MCF 10A (cell line): Measurements from ENCODE around the gene OR13J1. TPM values are rescaled to one million over a fixed set of nuclear protein-coding genes. Genes with fewer than 3 reads are reported as not detected.

Experiments used
- BruUV-seq: library from RNA; stranded (reverse); fragments of 400-500 nt; replicated peaks from 2 replicates; lab custom pipeline; 2021; lab: Mats Ljungman, UMichigan
- CTCF ChIA-PET: fragments of 300-600 bp; sonication (Branson Sonifier 250); formaldehyde crosslinking; extraction: SDS; loops from one replicate; lab custom pipeline; 2021; ENCODE audit warnings: antibody characterized with exemption, inconsistent platforms; lab: Yijun Ruan, JAX
- POLR2A ChIA-PET: fragments of 300-600, 350-650 bp; sonication (Branson Sonifier 250); formaldehyde crosslinking; extraction: SDS; loops from one replicate; lab custom pipeline; 2020; ENCODE audit warnings: antibody characterized with exemption, inconsistent platforms; lab: Yijun Ruan, JAX
- DNase-seq: peaks from one replicate; pipeline ENCODE4 v3.0.0-alpha.2; 2018; ENCODE audit not compliant: unreplicated experiment
- H3K27ac Mint-ChIP-seq: one replicate; pipeline ENCODE4 v1.8.0; 2022; ENCODE audit warnings: mild to moderate bottlenecking, low read depth, mixed read lengths; ENCODE audit not compliant: unreplicated experiment
- H3K27me3 Mint-ChIP-seq: one replicate; pipeline ENCODE4 v1.8.0; 2022; ENCODE audit warnings: mixed read lengths; ENCODE audit not compliant: insufficient read depth, unreplicated experiment
- H3K36me3 Mint-ChIP-seq: one replicate; pipeline ENCODE4 v1.8.0; 2022; ENCODE audit warnings: mild to moderate bottlenecking, moderate library complexity, mixed read lengths; ENCODE audit not compliant: insufficient read depth, unreplicated experiment
- H3K4me1 Mint-ChIP-seq: one replicate; pipeline ENCODE4 v1.8.0; 2022; ENCODE audit warnings: mixed read lengths; ENCODE audit not compliant: insufficient read depth, unreplicated experiment
- H3K4me3 Mint-ChIP-seq: one replicate; pipeline ENCODE4 v1.8.0; 2022; ENCODE audit warnings: mild to moderate bottlenecking, moderate library complexity, mixed read lengths; ENCODE audit not compliant: unreplicated experiment
- H3K9me3 Mint-ChIP-seq: one replicate; pipeline ENCODE4 v1.8.0; 2022; ENCODE audit warnings: mixed read lengths; ENCODE audit not compliant: unreplicated experiment
- CTCF ChIP-seq: fragments of 200-600 bp; IDR thresholded peaks from one replicate; pipeline ENCODE4 v1.8.0; 2022; ENCODE audit warnings: antibody characterized with exemption, mild to moderate bottlenecking; ENCODE audit not compliant: unreplicated experiment
- intact Hi-C: fragments of 100-400 bp; cut with micrococcal nuclease; formaldehyde crosslinking; loops from 2 replicates; pipeline ENCODE4 v1.14.1; 2022
- total RNA-seq: library from RNA; stranded (reverse); gene quantifications from 2 replicates; pipeline ENCODE4 v1.2.3, GENCODE V29; 2022

Gene OR13J1
- total RNA-seq, 1 experiment from 2014 or later: not detected

GRCh38 chr9:35858458-35858857, 11.7 kb downstream of the OR13J1 start:
- peaks cover 47% of the 10 kb centered on the region for H3K27me3 Mint-ChIP-seq
- H3K9me3 Mint-ChIP-seq: no peaks in the 10 kb centered on the region
- TF ChIP-seq CTCF: no peak
- CTCF ChIA-PET: interaction anchor here (0.5 to 1.2 kb wide), 6 partner anchors 13 to 53 kb away, joined by 3 to 5 read pairs (median 4); no protein-coding TSS in a partner anchor
- BruUV-seq: no TSS peak
- H3K27ac Mint-ChIP-seq: no peak overlapping the region
- no peaks in the 10 kb centered on the region for H3K4me1 Mint-ChIP-seq
- H3K4me3 Mint-ChIP-seq: no peak overlapping the region
- intact Hi-C loops: no loop called here
- POLR2A ChIA-PET: interaction anchor here (0.6 to 1.5 kb wide), 3 partner anchors 22 to 242 kb away, joined by 3 read pairs; no protein-coding TSS in a partner anchor
- DNase-seq: no peak
- H3K36me3 Mint-ChIP-seq: peaks cover 4% of the 10 kb centered on the region

GRCh38 chr9:35856882-35857281, 13.3 kb downstream of the OR13J1 start:
- ChIA-PET CTCF (interaction anchor here (0.6 to 1.4 kb wide), 4 partner anchors 12 to 308 kb away, joined by 3 to 7 read pairs (median 4); no protein-coding TSS in a partner anchor), POLR2A (interaction anchor here (0.9 to 1.5 kb wide), 3 partner anchors 20 to 59 kb away, joined by 3 to 4 read pairs (median 3); partner anchors contain the start of gene HINT2)
- H3K4me1 Mint-ChIP-seq: no peaks in the 10 kb centered on the region
- intact Hi-C loops: no loop called here
- no peaks in the 10 kb centered on the region for H3K9me3 Mint-ChIP-seq
- TF ChIP-seq CTCF: no peak
- no peak overlapping the region for H3K4me3 Mint-ChIP-seq
- peaks cover 46% of the 10 kb centered on the region for H3K27me3 Mint-ChIP-seq
- H3K27ac Mint-ChIP-seq: no peak overlapping the region
- no TSS peak for BruUV-seq
- peaks cover 4% of the 10 kb centered on the region for H3K36me3 Mint-ChIP-seq
- no peak for DNase-seq

GRCh38 chr9:35856206-35856605, 14.0 kb downstream of the OR13J1 start:
- intact Hi-C loops: no loop called here

More at GRCh38 chr9:35856206-35856605, 14.0 kb downstream of the OR13J1 start:
- H3K27me3 Mint-ChIP-seq: peaks cover 39% of the 10 kb centered on the region
- H3K4me3 Mint-ChIP-seq: no peak overlapping the region
- POLR2A ChIA-PET: interaction anchor here (0.6 to 0.9 kb wide), 2 partner anchors 42 to 309 kb away, joined by 3 to 4 read pairs; partner anchors contain the start of gene HINT2
- no TSS peak for BruUV-seq
- no peaks in the 10 kb centered on the region for H3K9me3 Mint-ChIP-seq
- CTCF ChIA-PET: interaction anchor here (1.2 to 1.4 kb wide), 2 partner anchors 24 to 89 kb away, joined by 5 to 7 read pairs; no protein-coding TSS in a partner anchor
- H3K4me1 Mint-ChIP-seq: no peaks in the 10 kb centered on the region
- peaks cover 4% of the 10 kb centered on the region for H3K36me3 Mint-ChIP-seq
- TF ChIP-seq CTCF: no peak
- H3K27ac Mint-ChIP-seq: no peak overlapping the region
- no peak for DNase-seq
